K562 treated with DMSO at 1 percent for 48 hours (cell line): ENCODE data around the gene NUTM2B. TPM values are rescaled to one million over a fixed set of nuclear protein-coding genes. Genes with fewer than 3 reads are reported as not detected.

Experiments used
- total RNA-seq: library from RNA; unstranded; fragments of 300-600 nt; gene quantifications from 2 replicates; pipeline ENCODE4 v1.2.3, GENCODE V29; 2022; ENCODE audit warnings: low replicate concordance; ENCODE audit errors: extremely low read depth

Gene NUTM2B, protein sequence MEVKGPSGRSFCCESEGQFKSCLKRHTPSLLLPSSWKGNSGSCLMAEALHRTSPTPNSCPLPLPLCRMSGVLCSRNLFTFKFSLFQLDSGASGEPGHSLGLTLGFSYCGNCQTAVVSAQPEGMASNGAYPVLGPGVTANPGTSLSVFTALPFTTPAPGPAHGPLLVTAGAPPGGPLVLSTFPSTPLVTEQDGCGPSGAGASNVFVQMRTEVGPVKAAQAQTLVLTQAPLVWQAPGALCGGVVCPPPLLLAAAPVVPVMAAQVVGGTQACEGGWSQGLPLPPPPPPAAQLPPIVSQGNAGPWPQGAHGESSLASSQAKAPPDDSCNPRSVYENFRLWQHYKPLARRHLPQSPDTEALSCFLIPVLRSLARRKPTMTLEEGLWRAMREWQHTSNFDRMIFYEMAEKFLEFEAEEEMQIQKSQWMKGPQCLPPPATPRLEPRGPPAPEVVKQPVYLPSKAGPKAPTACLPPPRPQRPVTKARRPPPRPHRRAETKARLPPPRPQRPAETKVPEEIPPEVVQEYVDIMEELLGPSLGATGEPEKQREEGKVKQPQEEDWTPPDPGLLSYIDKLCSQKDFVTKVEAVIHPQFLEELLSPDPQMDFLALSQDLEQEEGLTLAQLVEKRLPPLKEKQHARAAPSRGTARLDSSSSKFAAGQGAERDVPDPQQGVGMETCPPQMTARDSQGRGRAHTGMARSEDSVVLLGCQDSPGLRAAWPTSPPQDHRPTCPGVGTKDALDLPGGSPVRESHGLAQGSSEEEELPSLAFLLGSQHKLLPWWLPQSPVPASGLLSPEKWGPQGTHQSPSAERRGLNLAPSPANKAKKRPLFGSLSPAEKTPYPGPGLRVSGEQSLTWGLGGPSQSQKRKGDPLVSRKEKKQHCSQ
- total RNA-seq: not detected in 2 replicates

DNA sequence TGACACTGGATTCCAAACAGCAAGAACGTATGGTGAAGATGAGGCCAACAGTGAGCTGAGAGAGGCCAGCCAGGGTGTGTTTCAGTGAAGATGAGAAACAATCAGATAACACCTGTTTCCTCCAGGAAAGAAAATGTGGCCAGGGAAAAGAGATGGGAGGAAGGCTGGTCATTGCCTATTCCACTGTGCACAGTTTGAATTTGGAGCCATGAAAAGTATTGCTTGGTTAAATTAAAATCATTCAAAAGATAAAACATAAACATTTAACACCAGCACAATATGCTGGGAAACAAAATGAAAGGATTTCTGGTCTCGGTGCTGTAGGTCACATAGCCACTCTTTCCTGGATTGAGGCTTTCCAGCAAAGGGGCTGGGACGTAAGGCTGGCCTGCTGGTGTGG lies at the start of gene NUTM2B:
Gene NUTM2B (plus strand): TSS at position 301 of the 400 bp plus-strand sequence. CDS start 383 bp downstream, outside the sequence.

Other genes starting within 250 kb of the NUTM2B start
- not detected in 2 replicates for gene EIF5AL1, start 190.7 kb upstream of the NUTM2B start, total RNA-seq
- not detected in 2 replicates for gene SFTPA2, start 142.8 kb upstream of the NUTM2B start, total RNA-seq
- gene SFTPA1, start 92.3 kb upstream of the NUTM2B start, total RNA-seq: not detected in 2 replicates
- not detected in 2 replicates for gene NUTM2E, start 123.5 kb downstream of the NUTM2B start, total RNA-seq
- not detected in 2 replicates for gene SFTPD, start 245.9 kb downstream of the NUTM2B start, total RNA-seq